Measurements from ENCODE around the gene ANXA3. TPM values are rescaled to one million over a fixed set of nuclear protein-coding genes. Genes with fewer than 3 reads are reported as not detected.

The ANXA3 gene
- total RNA-seq, 2 donors from 2014 or later = 43.3 to 144 TPM

- Histone ChIP-seq H3K4me1 (replicated peaks) (no peaks in the 10 kb centered on the region), H3K27me3 (replicated peaks; ENCODE audit: insufficient read depth) (no peaks in the 10 kb centered on the region), H3K27ac (no peak overlapping the region), H3K9me3 (no peaks in the 10 kb centered on the region), H3K4me3 (no peak overlapping the region), H3K36me3 (no peaks in the 10 kb centered on the region)
- no peak for DNase-seq (ENCODE audit: low spot score)
- intact Hi-C loops (cut with DNase I) = no loop called here
- WGBS = 79% methylated on average over 1 of the region's 1 CpG
- TF ChIP-seq CTCF (IDR thresholded peaks at IDR 0.05) = no peak
- no peak for TF ChIP-seq POLR2AphosphoS5 (IDR thresholded peaks at IDR 0.05)
- TF ChIP-seq POLR2A (IDR thresholded peaks at IDR 0.05) = no peak
These were observed 108.1 kb downstream of the ANXA3 start for GRCh38 chr4:78659665-78660064.

Small RNA genes lying within 50 kb of the gene (small RNA-seq; reads per million reads assigned to genes)
- gene HIGD1AP13 (0 reads per million in 2 donors), gene RF00019 (0 reads per million in 2 donors)

Other genes starting within 250 kb of the ANXA3 start
- 10 to 100 TPM; 12.6 to 68.9 TPM for gene BMP2K, start 224.6 kb downstream of the ANXA3 start, total RNA-seq